H1 (cell line): ENCODE measurements around the gene ZC2HC1C. TPM values are rescaled to one million over a fixed set of nuclear protein-coding genes. Genes with fewer than 3 reads are reported as not detected.

Experiments
- ASH2L ChIP-seq: fragments of 200-600, 300-600 bp; sonication (generic); IDR thresholded peaks from one replicate; pipeline ENCODE4 v1.7.1; 2017; ENCODE audit warnings: low read length
- EGR1 ChIP-seq: IDR thresholded peaks from 2 replicates; pipeline ENCODE4 v1.6.1; 2011; ENCODE audit warnings: low read depth, low read length, borderline replicate concordance
- GABPA ChIP-seq: IDR thresholded peaks from 2 replicates; pipeline ENCODE4 v1.6.1; 2011; ENCODE audit warnings: mild to moderate bottlenecking, low read length, moderate library complexity, borderline replicate concordance; ENCODE audit not compliant: insufficient read depth
- RFX5 ChIP-seq: IDR thresholded peaks from 2 replicates; pipeline ENCODE4 v1.6.1; 2011; ENCODE audit warnings: low read depth, low read length, improper control_type of control experiment, borderline replicate concordance
- SUZ12 ChIP-seq: fragments of 200-600 bp; sonication (generic); IDR thresholded peaks from 2 replicates; pipeline ENCODE4 v1.6.1; 2012; ENCODE audit warnings: mild to moderate bottlenecking, inconsistent platforms, low read length, moderate library complexity, mixed read lengths
- polyA plus RNA-seq, 7 experiments: library from polyadenylated mRNA; depleted of rRNA in 3 of 7; stranded (reverse) in 5 of 7; unstranded in 2 of 7; fragments of >200 nt in 5 of 7; fragments of 200-250 nt in 2 of 7; gene quantifications; 1 replicate in 5 of 7; 2 replicates in 1 of 7; 4 replicates in 1 of 7; pipeline versions ENCODE4 v1.2.1 to v1.2.3, GENCODE V29; 2011 to 2013; ENCODE audit warnings: missing spikeins in 2 of 7, mixed read lengths in 2 of 7
- total RNA-seq: library from RNA; stranded (reverse); fragmentation: NEBNext Ultra II Directional; extraction: Animal tissue kit (Norgen Biotek cat#: 25700); gene quantifications from 2 replicates; pipeline ENCODE4 v1.2.1, GENCODE V29; 2021
- TF ChIP-seq, protein P1 (sequence below): fragments of 300-600 bp; sonication (generic); IDR thresholded peaks from 2 replicates; pipeline ENCODE4 v1.7.1; 2012; ENCODE audit warnings: low read length, moderate library complexity, mild to moderate bottlenecking, inconsistent platforms; ENCODE audit not compliant: insufficient replicate concordance

The ZC2HC1C gene
- total and polyA plus RNA-seq, 2 of the 8 experiments (the other 6 are each of a cell fraction or from before 2014, with no cell fraction given): 0.57 to 1.2 TPM

DNA sequence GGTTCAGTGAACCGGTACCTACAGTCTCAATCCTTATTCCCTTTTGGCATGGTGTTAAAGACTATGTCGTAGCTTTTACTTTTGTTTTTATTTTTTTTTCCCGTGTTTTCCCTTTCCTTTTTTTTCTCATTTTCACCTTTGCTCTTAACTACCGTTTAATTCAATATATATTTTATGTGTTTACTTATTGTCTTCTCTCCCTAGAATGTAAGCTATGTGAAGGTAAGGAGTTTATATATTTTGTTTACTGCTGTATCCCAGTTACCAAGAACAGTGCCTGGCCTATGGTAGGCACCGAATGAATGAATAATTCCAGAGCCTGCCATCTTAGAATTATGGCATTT, 17.9 kb upstream of the ZC2HC1C start (continued):
- TF ChIP-seq, protein P1, sequence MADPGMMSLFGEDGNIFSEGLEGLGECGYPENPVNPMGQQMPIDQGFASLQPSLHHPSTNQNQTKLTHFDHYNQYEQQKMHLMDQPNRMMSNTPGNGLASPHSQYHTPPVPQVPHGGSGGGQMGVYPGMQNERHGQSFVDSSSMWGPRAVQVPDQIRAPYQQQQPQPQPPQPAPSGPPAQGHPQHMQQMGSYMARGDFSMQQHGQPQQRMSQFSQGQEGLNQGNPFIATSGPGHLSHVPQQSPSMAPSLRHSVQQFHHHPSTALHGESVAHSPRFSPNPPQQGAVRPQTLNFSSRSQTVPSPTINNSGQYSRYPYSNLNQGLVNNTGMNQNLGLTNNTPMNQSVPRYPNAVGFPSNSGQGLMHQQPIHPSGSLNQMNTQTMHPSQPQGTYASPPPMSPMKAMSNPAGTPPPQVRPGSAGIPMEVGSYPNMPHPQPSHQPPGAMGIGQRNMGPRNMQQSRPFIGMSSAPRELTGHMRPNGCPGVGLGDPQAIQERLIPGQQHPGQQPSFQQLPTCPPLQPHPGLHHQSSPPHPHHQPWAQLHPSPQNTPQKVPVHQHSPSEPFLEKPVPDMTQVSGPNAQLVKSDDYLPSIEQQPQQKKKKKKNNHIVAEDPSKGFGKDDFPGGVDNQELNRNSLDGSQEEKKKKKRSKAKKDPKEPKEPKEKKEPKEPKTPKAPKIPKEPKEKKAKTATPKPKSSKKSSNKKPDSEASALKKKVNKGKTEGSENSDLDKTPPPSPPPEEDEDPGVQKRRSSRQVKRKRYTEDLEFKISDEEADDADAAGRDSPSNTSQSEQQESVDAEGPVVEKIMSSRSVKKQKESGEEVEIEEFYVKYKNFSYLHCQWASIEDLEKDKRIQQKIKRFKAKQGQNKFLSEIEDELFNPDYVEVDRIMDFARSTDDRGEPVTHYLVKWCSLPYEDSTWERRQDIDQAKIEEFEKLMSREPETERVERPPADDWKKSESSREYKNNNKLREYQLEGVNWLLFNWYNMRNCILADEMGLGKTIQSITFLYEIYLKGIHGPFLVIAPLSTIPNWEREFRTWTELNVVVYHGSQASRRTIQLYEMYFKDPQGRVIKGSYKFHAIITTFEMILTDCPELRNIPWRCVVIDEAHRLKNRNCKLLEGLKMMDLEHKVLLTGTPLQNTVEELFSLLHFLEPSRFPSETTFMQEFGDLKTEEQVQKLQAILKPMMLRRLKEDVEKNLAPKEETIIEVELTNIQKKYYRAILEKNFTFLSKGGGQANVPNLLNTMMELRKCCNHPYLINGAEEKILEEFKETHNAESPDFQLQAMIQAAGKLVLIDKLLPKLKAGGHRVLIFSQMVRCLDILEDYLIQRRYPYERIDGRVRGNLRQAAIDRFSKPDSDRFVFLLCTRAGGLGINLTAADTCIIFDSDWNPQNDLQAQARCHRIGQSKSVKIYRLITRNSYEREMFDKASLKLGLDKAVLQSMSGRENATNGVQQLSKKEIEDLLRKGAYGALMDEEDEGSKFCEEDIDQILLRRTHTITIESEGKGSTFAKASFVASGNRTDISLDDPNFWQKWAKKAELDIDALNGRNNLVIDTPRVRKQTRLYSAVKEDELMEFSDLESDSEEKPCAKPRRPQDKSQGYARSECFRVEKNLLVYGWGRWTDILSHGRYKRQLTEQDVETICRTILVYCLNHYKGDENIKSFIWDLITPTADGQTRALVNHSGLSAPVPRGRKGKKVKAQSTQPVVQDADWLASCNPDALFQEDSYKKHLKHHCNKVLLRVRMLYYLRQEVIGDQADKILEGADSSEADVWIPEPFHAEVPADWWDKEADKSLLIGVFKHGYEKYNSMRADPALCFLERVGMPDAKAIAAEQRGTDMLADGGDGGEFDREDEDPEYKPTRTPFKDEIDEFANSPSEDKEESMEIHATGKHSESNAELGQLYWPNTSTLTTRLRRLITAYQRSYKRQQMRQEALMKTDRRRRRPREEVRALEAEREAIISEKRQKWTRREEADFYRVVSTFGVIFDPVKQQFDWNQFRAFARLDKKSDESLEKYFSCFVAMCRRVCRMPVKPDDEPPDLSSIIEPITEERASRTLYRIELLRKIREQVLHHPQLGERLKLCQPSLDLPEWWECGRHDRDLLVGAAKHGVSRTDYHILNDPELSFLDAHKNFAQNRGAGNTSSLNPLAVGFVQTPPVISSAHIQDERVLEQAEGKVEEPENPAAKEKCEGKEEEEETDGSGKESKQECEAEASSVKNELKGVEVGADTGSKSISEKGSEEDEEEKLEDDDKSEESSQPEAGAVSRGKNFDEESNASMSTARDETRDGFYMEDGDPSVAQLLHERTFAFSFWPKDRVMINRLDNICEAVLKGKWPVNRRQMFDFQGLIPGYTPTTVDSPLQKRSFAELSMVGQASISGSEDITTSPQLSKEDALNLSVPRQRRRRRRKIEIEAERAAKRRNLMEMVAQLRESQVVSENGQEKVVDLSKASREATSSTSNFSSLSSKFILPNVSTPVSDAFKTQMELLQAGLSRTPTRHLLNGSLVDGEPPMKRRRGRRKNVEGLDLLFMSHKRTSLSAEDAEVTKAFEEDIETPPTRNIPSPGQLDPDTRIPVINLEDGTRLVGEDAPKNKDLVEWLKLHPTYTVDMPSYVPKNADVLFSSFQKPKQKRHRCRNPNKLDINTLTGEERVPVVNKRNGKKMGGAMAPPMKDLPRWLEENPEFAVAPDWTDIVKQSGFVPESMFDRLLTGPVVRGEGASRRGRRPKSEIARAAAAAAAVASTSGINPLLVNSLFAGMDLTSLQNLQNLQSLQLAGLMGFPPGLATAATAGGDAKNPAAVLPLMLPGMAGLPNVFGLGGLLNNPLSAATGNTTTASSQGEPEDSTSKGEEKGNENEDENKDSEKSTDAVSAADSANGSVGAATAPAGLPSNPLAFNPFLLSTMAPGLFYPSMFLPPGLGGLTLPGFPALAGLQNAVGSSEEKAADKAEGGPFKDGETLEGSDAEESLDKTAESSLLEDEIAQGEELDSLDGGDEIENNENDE: no peak
- TF ChIP-seq EGR1: no peak
- no peak for TF ChIP-seq SUZ12
- TF ChIP-seq GABPA: no peak
- no peak for TF ChIP-seq RFX5
- TF ChIP-seq ASH2L: no peak
